T-cell (primary cell): Measurements from ENCODE around the gene NRROS. TPM values are rescaled to one million over a fixed set of nuclear protein-coding genes. Genes with fewer than 3 reads are reported as not detected.
A peak's percentile ranks its signal among the peaks of the same experiment; 100 is the strongest.

ENCODE experiments used
- ATAC-seq, 4 experiments: fragments of 200-7000 bp in 3 of 4; fragments of 150-1000 bp in 1 of 4; cut with Tn5 transposase; replicated peaks in 1 of 4; 1 replicate in 3 of 4; 2 replicates in 1 of 4; pipeline ENCODE4 v1.10.0; 2021; ENCODE audit warnings: moderate library complexity in 3 of 4, mild to moderate bottlenecking in 2 of 4, moderate number of reproducible peaks in 1 of 4
- CTCF ChIA-PET, 2 donors: fragments of 300-600 bp; sonication (Branson Sonifier 250); formaldehyde crosslinking; loops; one replicate each; lab custom pipeline; 2022; ENCODE audit warnings: antibody characterized with exemption in 2 of 2; lab: Charles Lee
- POLR2A ChIA-PET, 2 donors: fragments of 300-600 bp; sonication (Branson Sonifier 250); formaldehyde crosslinking; loops; one replicate each; lab custom pipeline; 2022; ENCODE audit warnings: antibody characterized with exemption in 2 of 2; lab: Charles Lee
- DNase-seq, 35 experiments: peaks; one replicate each; pipeline versions ENCODE4 v3.0.0 to v3.0.0-alpha.2; 2013 to 2023
- H3K27ac ChIP-seq: one replicate; pipeline ENCODE4 v1.5.1; 2013; ENCODE audit warnings: low read length
- H3K27me3 ChIP-seq, 2 experiments: replicated peaks in 1 of 2; 1 replicate in 1 of 2; 2 replicates in 1 of 2; pipeline versions ENCODE4 v1.6.1 to v1.7.0; 2013; ENCODE audit warnings: low read length in 1 of 2, mixed read lengths in 1 of 2; ENCODE audit not compliant: control insufficient read depth in 2 of 2, insufficient read depth in 2 of 2; ENCODE audit errors: extremely low read depth in 1 of 2
- H3K36me3 ChIP-seq, 2 donors: 1 replicate in 1 of 2; 2 replicates in 1 of 2; pipeline versions ENCODE4 v1.6.1 to v1.7.0; 2013; ENCODE audit warnings: low read length in 1 of 2; ENCODE audit not compliant: control insufficient read depth in 2 of 2, insufficient read depth in 1 of 2; ENCODE audit errors: extremely low read depth in 1 of 2
- H3K4me1 ChIP-seq, 2 experiments: 1 replicate in 1 of 2; 2 replicates in 1 of 2; pipeline versions ENCODE4 v1.6.1 to v1.7.0; 2013; ENCODE audit warnings: low read length in 2 of 2, mixed read lengths in 1 of 2; ENCODE audit not compliant: insufficient read depth in 2 of 2, control insufficient read depth in 1 of 2; ENCODE audit errors: extremely low read depth in 1 of 2
- H3K4me3 ChIP-seq, 2 donors: 1 replicate in 1 of 2; 2 replicates in 1 of 2; pipeline versions ENCODE4 v1.5.1 to v1.7.0; 2013; ENCODE audit warnings: mild to moderate bottlenecking in 2 of 2, low read length in 1 of 2, moderate library complexity in 1 of 2; ENCODE audit not compliant: control insufficient read depth in 1 of 2; ENCODE audit errors: extremely low read depth in 1 of 2
- H3K9me3 ChIP-seq: 2 replicates; pipeline ENCODE4 v1.7.0; 2013
- H3K27ac Mint-ChIP-seq, 2 donors: one replicate each; pipeline ENCODE4 v1.8.0; 2020 to 2021; ENCODE audit warnings: mild to moderate bottlenecking in 2 of 2, mixed read lengths in 2 of 2
- H3K27me3 Mint-ChIP-seq, 2 donors: one replicate each; pipeline ENCODE4 v1.8.0; 2021 to 2022; ENCODE audit warnings: mixed read lengths in 2 of 2
- H3K36me3 Mint-ChIP-seq: one replicate; pipeline ENCODE4 v1.8.0; 2021; ENCODE audit warnings: mixed read lengths
- H3K4me1 Mint-ChIP-seq, 3 donors: one replicate each; pipeline ENCODE4 v1.8.0; 2020 to 2022; ENCODE audit warnings: mixed read lengths in 3 of 3, mild to moderate bottlenecking in 1 of 3
- H3K4me3 Mint-ChIP-seq, 3 donors: one replicate each; pipeline ENCODE4 v1.8.0; 2020 to 2022; ENCODE audit warnings: mild to moderate bottlenecking in 3 of 3, mixed read lengths in 3 of 3, moderate library complexity in 3 of 3
- H3K9me3 Mint-ChIP-seq, 3 donors: one replicate each; pipeline ENCODE4 v1.8.0; 2020 to 2022; ENCODE audit warnings: mixed read lengths in 3 of 3
- WGBS: methylation state at CpG from one replicate; pipeline ENCODE4 v1.1.5; 2013; ENCODE audit warnings: missing lambda C conversion rate; ENCODE audit not compliant: insufficient coverage; 5-methylcytosine and 5-hydroxymethylcytosine counted together
- total RNA-seq, 35 experiments: library from RNA in 6 of 35; stranded (reverse) in 6 of 35; fragments of 120-200 nt in 1 of 35; gene quantifications; one replicate each; pipeline versions ENCODE4 v1.2.1 to v1.2.4 and lab custom pipeline; 2013 to 2026

The NRROS gene
- total RNA-seq, 5 donors from 2014 or later (not counting 1 experiment from before 2014, with no cell fraction given): 7.6 to 16.8 (median 15.6) TPM

DNA sequence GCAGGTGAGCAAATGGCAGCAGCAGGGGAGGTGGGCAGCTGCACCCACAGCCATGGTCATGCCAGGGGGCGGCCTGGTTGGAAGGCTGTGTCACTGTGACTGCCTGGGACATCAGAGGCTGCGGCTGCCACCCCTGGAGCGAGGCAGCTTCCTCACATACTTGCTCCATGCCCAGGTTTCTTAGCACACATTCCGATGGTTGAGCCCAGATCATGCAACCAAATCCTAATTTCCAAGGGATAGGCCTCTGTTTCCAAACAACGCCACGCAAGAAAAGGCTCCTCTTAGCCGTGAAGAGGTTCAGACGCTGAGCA, 11.6 kb upstream of the NRROS start:
- POLR2A ChIA-PET: no interaction called here

DNA sequence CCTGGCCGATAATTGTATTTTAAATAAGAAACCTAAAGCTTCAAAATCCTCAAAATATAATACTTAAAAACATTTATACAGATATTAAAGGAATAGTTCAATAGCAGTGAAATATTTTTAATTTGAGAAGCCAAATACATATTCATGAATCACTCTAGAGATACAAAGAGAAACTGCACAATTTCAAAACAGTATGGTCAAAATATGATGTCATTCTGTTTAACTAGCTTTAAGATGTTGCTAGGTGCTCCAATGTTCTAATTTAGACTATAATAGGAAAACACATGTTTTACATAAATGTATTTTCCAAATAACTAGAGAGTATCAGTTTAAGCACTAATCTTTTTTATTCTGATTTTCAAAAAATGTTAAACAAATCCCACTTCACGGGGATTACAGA, 10.3 kb upstream of the NRROS start:
- Mint-ChIP-seq H3K4me1 (peaks cover 53 to 62% (median 58%) of the 10 kb centered on the region in 3 donors), H3K36me3 (no peaks in the 10 kb centered on the region), H3K27ac (peak overlapping the region; percentile 95 to 98), H3K27me3 (no peaks in the 10 kb centered on the region), H3K9me3 (no peaks in the 10 kb centered on the region), H3K4me3 (peak overlapping the region in 1 of 3 donors; percentile 81)
- no peak for DNase-seq
- Histone ChIP-seq H3K9me3 (no peaks in the 10 kb centered on the region), H3K4me3 (no peak overlapping the region), H3K36me3 (no peaks in the 10 kb centered on the region), H3K27ac (peak overlapping the region; percentile 78), H3K4me1 (peaks cover 33 to 73% of the 10 kb centered on the region in 2 experiments), H3K27me3 (no peaks in the 10 kb centered on the region)
- ChIA-PET CTCF (interaction anchor here (0.6 to 1.4 kb wide), 4 partner anchors 10 to 30 kb away, joined by 3 read pairs; partner anchors contain the start of gene NRROS (in 1 of the 2)), POLR2A (interaction anchor here in 1 of 2 donors (0.6 to 0.8 kb wide), 2 partner anchors 8 to 10 kb away, joined by 3 to 5 read pairs; no protein-coding TSS in a partner anchor)
- no peak for ATAC-seq
- 100% methylated on average over 1 of the region's 2 CpGs for WGBS

More for the DNA sequence above, 11.6 kb upstream of the NRROS start:
- 94% methylated on average over 8 of the region's 8 CpGs for WGBS
- CTCF ChIA-PET: no interaction called here
- DNase-seq (no peak), ATAC-seq (no peak)
- Mint-ChIP-seq H3K4me1 (peaks cover 48 to 53% (median 48%) of the 10 kb centered on the region in 3 donors), H3K27ac (no peak overlapping the region), H3K27me3 (no peaks in the 10 kb centered on the region), H3K9me3 (no peaks in the 10 kb centered on the region), H3K4me3 (no peak overlapping the region), H3K36me3 (no peaks in the 10 kb centered on the region)
- Histone ChIP-seq H3K27me3 (no peaks in the 10 kb centered on the region), H3K9me3 (no peaks in the 10 kb centered on the region), H3K4me1 (peaks cover 26 to 67% of the 10 kb centered on the region in 2 experiments), H3K27ac (no peak overlapping the region), H3K36me3 (no peaks in the 10 kb centered on the region), H3K4me3 (no peak overlapping the region)

DNA sequence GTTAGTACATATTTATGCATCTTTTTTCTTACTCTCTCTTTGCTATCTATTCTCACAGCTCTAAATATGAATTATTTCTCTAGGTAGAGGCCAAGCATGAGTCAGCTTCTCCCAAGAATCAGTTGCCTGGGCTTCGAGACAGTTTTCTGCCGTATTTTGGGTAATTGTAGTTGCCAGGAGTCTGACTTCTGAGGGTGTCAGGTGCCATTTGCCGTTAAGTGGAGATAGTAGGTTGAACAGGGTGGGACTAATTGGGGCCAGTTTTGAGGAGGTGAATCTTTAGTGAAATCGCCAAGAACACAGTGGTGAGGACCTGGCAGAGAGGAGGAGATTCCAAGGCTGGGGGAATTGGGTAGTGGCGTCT, 7.8 kb upstream of the NRROS start:
- Mint-ChIP-seq H3K27me3 (no peaks in the 10 kb centered on the region), H3K9me3 (no peaks in the 10 kb centered on the region), H3K27ac (peak overlapping the region; percentile 95 to 98), H3K4me1 (peaks cover 54 to 63% (median 60%) of the 10 kb centered on the region in 3 donors), H3K4me3 (peak overlapping the region; percentile 81 to 88 (median 86)), H3K36me3 (no peaks in the 10 kb centered on the region)
- Histone ChIP-seq H3K36me3 (no peaks in the 10 kb centered on the region), H3K4me3 (peak overlapping the region; percentile 38 to 66), H3K9me3 (no peaks in the 10 kb centered on the region), H3K4me1 (peaks cover 35 to 74% of the 10 kb centered on the region in 2 experiments), H3K27ac (peak overlapping the region; percentile 78), H3K27me3 (no peaks in the 10 kb centered on the region)
- POLR2A ChIA-PET: interaction anchor here (0.7 to 0.9 kb wide), 3 partner anchors 9 to 45 kb away, joined by 3 to 4 read pairs (median 3); no protein-coding TSS in a partner anchor
- peak in 2 of 35 experiments; percentile 29 to 30 for DNase-seq
- 0% methylated on average over 5 of the region's 5 CpGs for WGBS
- CTCF ChIA-PET: interaction anchor here (0.7 to 1.4 kb wide), 9 partner anchors 9 to 64 kb away, joined by 3 to 19 read pairs (median 3); partner anchors contain the start of genes FBXO45 (in 1 of the 2) and WDR53 (in 1 of the 2)
- peak in 2 of 4 experiments; percentile 0 to 2 for ATAC-seq

DNA sequence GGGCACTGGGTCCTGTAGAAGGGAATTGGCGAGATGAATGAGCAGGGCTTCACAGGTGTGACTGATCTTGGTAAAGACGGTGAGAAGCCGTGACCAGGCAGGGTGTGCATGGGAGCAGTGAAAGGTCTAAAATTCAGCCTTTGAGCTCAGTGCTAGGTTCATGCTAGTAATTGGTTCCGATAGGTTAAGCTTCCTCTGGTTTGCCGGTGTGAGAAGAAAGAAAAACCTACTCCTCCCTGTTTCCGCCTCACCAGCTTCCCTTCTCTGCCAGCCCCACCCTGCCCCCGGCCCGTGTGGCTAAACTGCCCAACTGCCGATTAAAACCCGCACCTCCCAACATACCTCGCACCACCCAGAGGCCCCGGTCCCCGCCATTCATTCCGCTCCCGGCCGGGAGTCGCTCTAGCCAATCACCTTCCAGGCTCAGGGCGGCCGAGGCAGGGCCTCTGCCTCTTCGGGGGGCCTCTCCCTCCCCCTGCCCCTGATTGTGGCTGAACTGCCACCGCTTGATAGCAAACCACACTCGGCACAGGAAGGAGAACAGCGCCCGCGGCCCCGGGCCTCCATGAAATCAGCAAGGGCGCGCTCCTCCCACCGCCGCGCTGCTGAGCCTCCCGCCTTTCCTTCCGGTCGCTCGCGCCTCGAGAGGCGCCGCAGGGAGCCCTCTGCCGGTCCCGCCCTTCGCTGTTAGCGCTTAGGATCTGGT, 7.3 kb upstream of the NRROS start:
- Mint-ChIP-seq H3K9me3 (no peaks in the 10 kb centered on the region), H3K4me3 (peak overlapping the region; percentile 81 to 88 (median 86)), H3K27ac (peak overlapping the region; percentile 95 to 98), H3K36me3 (no peaks in the 10 kb centered on the region), H3K4me1 (peaks cover 56 to 64% (median 63%) of the 10 kb centered on the region in 3 donors), H3K27me3 (no peaks in the 10 kb centered on the region)
- DNase-seq: peak; percentile 79 to 94 (median 88)
- Histone ChIP-seq H3K27ac (peak overlapping the region; percentile 78), H3K9me3 (no peaks in the 10 kb centered on the region), H3K36me3 (no peaks in the 10 kb centered on the region), H3K4me3 (peak overlapping the region; percentile 38 to 66), H3K27me3 (no peaks in the 10 kb centered on the region), H3K4me1 (peaks cover 35 to 77% of the 10 kb centered on the region in 2 experiments)
- ChIA-PET POLR2A (interaction anchor here (0.6 to 1.2 kb wide), 4 partner anchors 9 to 79 kb away, joined by 3 to 4 read pairs (median 3); no protein-coding TSS in a partner anchor), CTCF (interaction anchor here (0.7 to 1.4 kb wide), 9 partner anchors 9 to 64 kb away, joined by 3 to 19 read pairs (median 3); partner anchors contain the start of genes FBXO45 (in 1 of the 2) and WDR53 (in 1 of the 2))
- WGBS: 0% methylated on average over 38 of the region's 43 CpGs
- peak; percentile 86 to 89 (median 88) for ATAC-seq

- peak overlapping the region in 1 of 2 donors; percentile 47 for H3K4me3 ChIP-seq
- H3K4me1 ChIP-seq: peaks cover 32 to 74% of the 10 kb centered on the region in 2 experiments
- ChIA-PET POLR2A (interaction anchor here (0.5 to 0.6 kb wide), 3 partner anchors 34 to 672 kb away, joined by 3 to 12 read pairs (median 3); no protein-coding TSS in a partner anchor), CTCF (interaction anchor here in 1 of 2 donors (0.9 kb wide), 1 partner anchor 60 kb away, joined by 3 read pairs; no protein-coding TSS in a partner anchor)
- no peaks in the 10 kb centered on the region for H3K9me3 ChIP-seq
- ATAC-seq (no peak), DNase-seq (no peak)
- no peaks in the 10 kb centered on the region for H3K27me3 ChIP-seq
- Mint-ChIP-seq H3K27ac (peak overlapping the region; percentile 95 to 98), H3K4me1 (peaks cover 67 to 74% (median 72%) of the 10 kb centered on the region in 3 donors), H3K36me3 (no peaks in the 10 kb centered on the region), H3K4me3 (peak overlapping the region; percentile 46 to 81 (median 72)), H3K27me3 (no peaks in the 10 kb centered on the region), H3K9me3 (no peaks in the 10 kb centered on the region)
- WGBS: 89% methylated on average over 12 of the region's 12 CpGs
- no peak overlapping the region for H3K27ac ChIP-seq
- no peaks in the 10 kb centered on the region for H3K36me3 ChIP-seq
Observed at GRCh38 chr3:196633555-196634151, 5.8 kb upstream of the NRROS start.

DNA sequence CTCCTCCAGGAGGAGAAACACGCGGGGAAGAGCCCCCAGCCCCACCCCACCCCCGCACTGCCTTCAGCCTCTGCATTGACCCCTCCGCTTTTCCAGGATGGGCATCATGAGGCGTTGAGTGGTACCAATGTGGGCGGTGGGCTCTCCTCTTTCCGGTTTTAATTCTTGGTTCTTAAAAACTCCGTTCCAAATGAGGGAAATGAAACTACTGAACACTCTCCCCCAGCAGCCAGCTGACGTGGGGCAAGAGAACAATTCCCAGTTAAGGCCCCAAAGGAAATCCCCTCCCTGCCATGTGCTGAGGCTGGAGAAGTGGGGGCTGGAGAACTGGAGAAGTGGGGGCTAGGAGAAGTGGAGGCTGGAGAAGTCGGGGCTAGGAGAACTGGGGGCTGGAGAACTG, 5.3 kb upstream of the NRROS start:
- Mint-ChIP-seq H3K4me3 (peak overlapping the region in 1 of 3 donors; percentile 81), H3K27ac (peak overlapping the region in 1 of 2 donors; percentile 86), H3K9me3 (no peaks in the 10 kb centered on the region), H3K36me3 (no peaks in the 10 kb centered on the region), H3K27me3 (no peaks in the 10 kb centered on the region), H3K4me1 (peaks cover 72 to 80% (median 77%) of the 10 kb centered on the region in 3 donors)
- H3K9me3 ChIP-seq: no peaks in the 10 kb centered on the region
- ATAC-seq (no peak), DNase-seq (no peak)
- no CpG with 5 or more reads among the region's 10 CpGs for WGBS
- no peaks in the 10 kb centered on the region for H3K36me3 ChIP-seq
- no peak overlapping the region for H3K27ac ChIP-seq
- POLR2A ChIA-PET: no interaction called here
- H3K27me3 ChIP-seq: no peaks in the 10 kb centered on the region
- H3K4me1 ChIP-seq: peaks cover 32 to 75% of the 10 kb centered on the region in 2 experiments
- CTCF ChIA-PET: no interaction called here
- no peak overlapping the region for H3K4me3 ChIP-seq
